ENCODE results near the gene DAND5. TPM values are rescaled to one million over a fixed set of nuclear protein-coding genes. Genes with fewer than 3 reads are reported as not detected.

Gene DAND5
- total and polyA plus RNA-seq, 2 of the 13 experiments (the other 11 are each of a cell fraction or from before 2014, with no cell fraction given): 0.04 TPM; not detected in 1

DNA sequence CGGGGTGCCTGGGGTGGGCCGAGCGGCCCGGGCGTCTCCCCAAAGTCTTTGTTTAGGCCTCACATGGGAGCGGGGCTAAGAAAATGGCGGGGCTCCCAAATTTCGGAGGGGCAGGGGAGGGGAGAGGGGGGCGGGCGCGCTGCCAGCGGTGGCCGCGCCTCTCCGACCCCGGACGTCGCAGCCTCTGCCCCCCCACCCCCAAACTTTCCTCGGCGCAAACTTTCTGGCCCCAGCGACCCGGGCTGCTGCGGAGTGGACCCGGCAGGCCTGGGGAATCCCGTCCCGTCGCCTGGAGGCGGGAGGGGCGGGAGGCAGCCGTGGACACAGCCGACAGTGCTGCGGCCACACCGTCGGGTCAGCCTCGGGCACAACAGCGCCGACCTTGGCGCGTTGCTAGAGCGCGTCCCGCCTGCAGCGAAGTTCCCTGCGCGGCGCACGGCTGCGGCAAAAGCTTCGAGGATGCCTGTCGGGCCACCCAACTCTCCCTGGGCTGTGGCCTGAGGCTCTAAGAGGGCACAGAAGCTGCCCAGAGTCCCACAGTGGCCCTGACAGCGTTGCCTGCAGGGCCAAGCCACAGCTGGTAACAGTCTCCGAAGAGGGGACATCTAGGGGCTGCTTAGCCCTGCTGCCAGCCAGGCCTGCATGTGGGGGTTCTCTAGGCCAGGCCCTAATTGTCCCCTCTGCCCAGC lies 27.2 kb downstream of the DAND5 start (continued):
- TF ChIP-seq PBX2 (CRISPR knock-in tag; IDR thresholded peaks at IDR 0.05) (no peak), ZNF430 (CRISPR knock-in tag; IDR thresholded peaks at IDR 0.05) (no peak), MNT (IDR thresholded peaks at IDR 0.05) (no peak), ZBTB20 (CRISPR knock-in tag; IDR thresholded peaks at IDR 0.05; ENCODE audit: borderline replicate concordance, low read depth) (peak; percentile 39; the same call in 1 of the 2 replicates), ZZZ3 (CRISPR knock-in tag; IDR thresholded peaks at IDR 0.05; ENCODE audit: borderline replicate concordance) (no peak), ATF3 (CRISPR knock-in tag; IDR thresholded peaks at IDR 0.05) (no peak), ZBTB2 (CRISPR knock-in tag; IDR thresholded peaks at IDR 0.05; ENCODE audit: low read depth) (no peak), ZFAT (CRISPR knock-in tag; conservative IDR thresholded peaks at IDR 0.05) (no peak), ZNF672 (CRISPR knock-in tag; IDR thresholded peaks at IDR 0.05) (no peak), KDM2A (CRISPR knock-in tag; IDR thresholded peaks at IDR 0.05; ENCODE audit: borderline replicate concordance, low read depth) (peak; percentile 46; the same call in 1 of the 2 replicates), NFE2L2 (IDR thresholded peaks at IDR 0.05; ENCODE audit: low read length) (no peak), KIAA2018 (CRISPR knock-in tag; IDR thresholded peaks at IDR 0.05; ENCODE audit: borderline replicate concordance) (no peak), SRF (IDR thresholded peaks at IDR 0.05; ENCODE audit: low read depth, low read length) (no peak), TAF15 (IDR thresholded peaks at IDR 0.05; ENCODE audit: low read depth, low read length, poor library complexity, severe bottlenecking) (no peak), ZNF263 (CRISPR knock-in tag; IDR thresholded peaks at IDR 0.05) (no peak), HDAC2 (CRISPR knock-in tag; IDR thresholded peaks at IDR 0.05) (peak; percentile 32; the same call in 1 of the 2 replicates), DNMT1 (CRISPR knock-in tag; IDR thresholded peaks at IDR 0.05) (no peak)

Measured in HepG2 (cell line).